H9 (cell line): ENCODE measurements around the gene PMEPA1. TPM values are rescaled to one million over a fixed set of nuclear protein-coding genes. Genes with fewer than 3 reads are reported as not detected.

Source experiments
- DNase-seq: peaks from one replicate; pipeline ENCODE4 v3.0.0-alpha.2; 2017
- H2AFZ ChIP-seq: one replicate; pipeline ENCODE4 v1.6.1; 2013; ENCODE audit warnings: mild to moderate bottlenecking, low read length, control low read depth, moderate library complexity
- H2AK5ac ChIP-seq: 2 replicates; pipeline ENCODE4 v1.6.1; 2013; ENCODE audit warnings: low read length, control low read depth, mixed read lengths; ENCODE audit not compliant: insufficient read length
- H2BK120ac ChIP-seq: one replicate; pipeline ENCODE4 v1.6.1; 2013; ENCODE audit warnings: low read depth, mild to moderate bottlenecking, low read length, control low read depth, inconsistent platforms; ENCODE audit not compliant: poor library complexity, severe bottlenecking
- H2BK12ac ChIP-seq: 2 replicates; pipeline ENCODE4 v1.6.1; 2013; ENCODE audit warnings: low read length, control low read depth, mixed read lengths, low read depth; ENCODE audit not compliant: insufficient read length
- H2BK15ac ChIP-seq: 2 replicates; pipeline ENCODE4 v1.6.1; 2013; ENCODE audit warnings: low read depth, low read length, control low read depth
- H2BK20ac ChIP-seq: one replicate; pipeline ENCODE4 v1.6.1; 2013; ENCODE audit warnings: low read depth, mild to moderate bottlenecking, low read length, control low read depth, inconsistent platforms; ENCODE audit not compliant: poor library complexity, severe bottlenecking
- H2BK5ac ChIP-seq: 2 replicates; pipeline ENCODE4 v1.6.1; 2013; ENCODE audit warnings: low read length, control low read depth, mixed read lengths; ENCODE audit not compliant: insufficient read length
- H3K14ac ChIP-seq: 2 replicates; pipeline ENCODE4 v1.6.1; 2013; ENCODE audit warnings: low read length, control low read depth; ENCODE audit not compliant: insufficient read depth
- H3K18ac ChIP-seq: 2 replicates; pipeline ENCODE4 v1.6.1; 2013; ENCODE audit warnings: low read depth, mild to moderate bottlenecking, mixed read lengths, low read length, control low read depth; ENCODE audit not compliant: insufficient read length
- H3K23ac ChIP-seq: 2 replicates; pipeline ENCODE4 v1.6.1; 2013; ENCODE audit warnings: low read length, control low read depth, mixed read lengths, low read depth; ENCODE audit not compliant: insufficient read length
- H3K23me2 ChIP-seq: 2 replicates; pipeline ENCODE4 v1.6.1; 2013; ENCODE audit warnings: low read depth, mild to moderate bottlenecking, mixed read lengths, low read length, control low read depth; ENCODE audit not compliant: insufficient read length, poor library complexity, severe bottlenecking
- H3K27ac ChIP-seq: 2 replicates; pipeline ENCODE4 v1.5.1; 2013; ENCODE audit warnings: low read length, control low read depth, mixed read lengths, low read depth; ENCODE audit not compliant: insufficient read length
- H3K27me3 ChIP-seq: 2 replicates; pipeline ENCODE4 v1.6.1; 2013; ENCODE audit warnings: low read length, control low read depth, inconsistent platforms; ENCODE audit not compliant: insufficient read depth
- H3K4ac ChIP-seq: 2 replicates; pipeline ENCODE4 v1.6.1; 2013; ENCODE audit warnings: low read depth, mild to moderate bottlenecking, control low read depth, inconsistent platforms, low read length, moderate library complexity
- H3K4me1 ChIP-seq: 2 replicates; pipeline ENCODE4 v1.6.1; 2013; ENCODE audit warnings: low read length, control low read depth, inconsistent platforms; ENCODE audit not compliant: insufficient read depth
- H3K4me2 ChIP-seq: 2 replicates; pipeline ENCODE4 v1.6.1; 2013; ENCODE audit warnings: low read length, control low read depth, mixed read lengths; ENCODE audit not compliant: insufficient read length, insufficient read depth
- H3K56ac ChIP-seq: 2 replicates; pipeline ENCODE4 v1.6.1; 2013; ENCODE audit warnings: low read depth, mild to moderate bottlenecking, mixed read lengths, low read length, control low read depth; ENCODE audit not compliant: insufficient read length
- H3K79me1 ChIP-seq: 2 replicates; pipeline ENCODE4 v1.6.1; 2013; ENCODE audit warnings: low read depth, mild to moderate bottlenecking, moderate library complexity, low read length, control low read depth, inconsistent platforms; ENCODE audit not compliant: insufficient read depth, poor library complexity, severe bottlenecking
- H3K79me2 ChIP-seq: 2 replicates; pipeline ENCODE4 v1.6.1; 2013; ENCODE audit warnings: low read length, control low read depth, inconsistent platforms; ENCODE audit not compliant: insufficient read depth
- H3K9ac ChIP-seq: 2 replicates; pipeline ENCODE4 v1.6.1; 2013; ENCODE audit warnings: low read length, control low read depth, mixed read lengths; ENCODE audit not compliant: insufficient read length; ENCODE audit errors: extremely low read depth
- H3K9me3 ChIP-seq: one replicate; pipeline ENCODE4 v1.6.1; 2013; ENCODE audit warnings: low read depth, low read length, inconsistent platforms; ENCODE audit not compliant: control insufficient read depth
- H3T11ph ChIP-seq: one replicate; pipeline ENCODE4 v1.6.1; 2013; ENCODE audit warnings: mild to moderate bottlenecking, low read length, control low read depth, inconsistent platforms
- H4K20me1 ChIP-seq: one replicate; pipeline ENCODE4 v1.6.1; 2013; ENCODE audit not compliant: control insufficient read depth, insufficient read length, insufficient read depth
- H4K5ac ChIP-seq: 2 replicates; pipeline ENCODE4 v1.6.1; 2013; ENCODE audit warnings: low read depth, mild to moderate bottlenecking, mixed read lengths, low read length, control low read depth; ENCODE audit not compliant: insufficient read length
- H4K8ac ChIP-seq: replicated peaks from 2 replicates; pipeline ENCODE4 v1.6.1; 2013; ENCODE audit warnings: low read length, control low read depth, mixed read lengths, low read depth; ENCODE audit not compliant: insufficient read length
- H4K91ac ChIP-seq: 2 replicates; pipeline ENCODE4 v1.6.1; 2013; ENCODE audit warnings: low read depth, mild to moderate bottlenecking, moderate library complexity, mixed read lengths, low read length, control low read depth; ENCODE audit not compliant: insufficient read length
- H3K27ac Mint-ChIP-seq, 3 experiments: 2 replicates in 2 of 3; 3 replicates in 1 of 3; pipeline ENCODE4 v1.8.0; 2020 to 2021; ENCODE audit warnings: mixed read lengths in 3 of 3, mild to moderate bottlenecking in 1 of 3, moderate library complexity in 1 of 3
- H3K27me3 Mint-ChIP-seq: 2 replicates; pipeline ENCODE4 v1.8.0; 2021; ENCODE audit warnings: low read depth, mild to moderate bottlenecking, moderate library complexity, mixed read lengths
- H3K36me3 Mint-ChIP-seq, 3 experiments: 2 replicates in 2 of 3; 3 replicates in 1 of 3; pipeline ENCODE4 v1.8.0; 2020 to 2021; ENCODE audit warnings: low read depth in 3 of 3, mixed read lengths in 3 of 3; ENCODE audit not compliant: insufficient read depth in 1 of 3
- H3K4me1 Mint-ChIP-seq, 2 experiments: 2 replicates each; pipeline ENCODE4 v1.8.0; 2020; ENCODE audit warnings: mixed read lengths in 2 of 2
- H3K4me3 Mint-ChIP-seq, 2 experiments: 2 replicates in 1 of 2; 3 replicates in 1 of 2; pipeline ENCODE4 v1.8.0; 2020 to 2021; ENCODE audit warnings: mild to moderate bottlenecking in 2 of 2, mixed read lengths in 2 of 2, moderate library complexity in 1 of 2
- H3K9me3 Mint-ChIP-seq, 2 experiments: 2 replicates in 1 of 2; 3 replicates in 1 of 2; pipeline ENCODE4 v1.8.0; 2020; ENCODE audit warnings: mild to moderate bottlenecking in 2 of 2, mixed read lengths in 2 of 2, moderate library complexity in 1 of 2
- WGBS: extraction: QIAGEN DNeasy Blood & Tissue Kit; methylation state at CpG from one replicate; pipeline ENCODE4 v1.1.7; 2013; ENCODE audit warnings: missing lambda C conversion rate, low lambda C conversion rate, mixed read lengths; ENCODE audit not compliant: insufficient read length; ENCODE audit errors: extremely low coverage; 5-methylcytosine and 5-hydroxymethylcytosine counted together
- total RNA-seq: library from RNA; stranded (reverse); gene quantifications from 2 replicates; pipeline ENCODE4 v1.2.1, GENCODE V29; 2021
- TF ChIP-seq, protein P1 (sequence below): fragments of 200-600 bp; sonication (generic); conservative IDR thresholded peaks from 3 replicates; pipeline ENCODE4 v1.8.0; 2021; ENCODE audit warnings: antibody characterized with exemption, mild to moderate bottlenecking

Gene PMEPA1
- total RNA-seq, 1 experiment from 2014 or later: 34.6 TPM

DNA sequence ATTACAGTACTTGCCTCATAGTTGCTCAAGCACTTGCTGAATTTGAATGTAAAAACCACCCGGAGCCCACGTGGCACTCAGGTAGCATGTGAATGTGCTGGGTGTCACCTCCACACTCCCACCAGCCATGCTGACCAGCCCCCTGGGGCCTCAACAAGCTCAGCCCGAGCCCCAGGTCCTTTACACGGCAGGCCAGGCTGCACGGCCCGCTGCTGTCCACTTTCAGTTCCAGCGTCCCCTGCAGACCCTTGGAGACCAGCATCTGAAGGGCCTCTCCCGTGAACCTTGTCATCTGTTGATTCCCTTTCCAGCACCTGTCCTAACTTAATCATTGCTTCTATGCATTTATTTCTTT lies 56.3 kb downstream of the PMEPA1 start:
- no peaks in the 10 kb centered on the region for H3K4me1 ChIP-seq

More for the DNA sequence above, 56.3 kb downstream of the PMEPA1 start:
- no peaks in the 10 kb centered on the region for H3K23me2 ChIP-seq
- Mint-ChIP-seq H3K36me3 (peaks cover 19 to 50% (median 21%) of the 10 kb centered on the region in 3 experiments), H3K27ac (no peak overlapping the region), H3K4me3 (no peak overlapping the region), H3K9me3 (no peaks in the 10 kb centered on the region), H3K4me1 (peaks cover 15 to 18% of the 10 kb centered on the region in 2 experiments), H3K27me3 (no peaks in the 10 kb centered on the region)
- no peaks in the 10 kb centered on the region for H3K79me2 ChIP-seq
- DNase-seq: no peak
- H2BK120ac ChIP-seq: no peak overlapping the region
- H3K4me2 ChIP-seq: no peak overlapping the region
- no CpG with 5 or more reads among the region's 8 CpGs for WGBS
- H3K9me3 ChIP-seq: no peaks in the 10 kb centered on the region
- no peak overlapping the region for H2BK12ac ChIP-seq
- H3K18ac ChIP-seq: no peak overlapping the region
- no peak overlapping the region for H4K8ac ChIP-seq
- TF ChIP-seq, protein P1, sequence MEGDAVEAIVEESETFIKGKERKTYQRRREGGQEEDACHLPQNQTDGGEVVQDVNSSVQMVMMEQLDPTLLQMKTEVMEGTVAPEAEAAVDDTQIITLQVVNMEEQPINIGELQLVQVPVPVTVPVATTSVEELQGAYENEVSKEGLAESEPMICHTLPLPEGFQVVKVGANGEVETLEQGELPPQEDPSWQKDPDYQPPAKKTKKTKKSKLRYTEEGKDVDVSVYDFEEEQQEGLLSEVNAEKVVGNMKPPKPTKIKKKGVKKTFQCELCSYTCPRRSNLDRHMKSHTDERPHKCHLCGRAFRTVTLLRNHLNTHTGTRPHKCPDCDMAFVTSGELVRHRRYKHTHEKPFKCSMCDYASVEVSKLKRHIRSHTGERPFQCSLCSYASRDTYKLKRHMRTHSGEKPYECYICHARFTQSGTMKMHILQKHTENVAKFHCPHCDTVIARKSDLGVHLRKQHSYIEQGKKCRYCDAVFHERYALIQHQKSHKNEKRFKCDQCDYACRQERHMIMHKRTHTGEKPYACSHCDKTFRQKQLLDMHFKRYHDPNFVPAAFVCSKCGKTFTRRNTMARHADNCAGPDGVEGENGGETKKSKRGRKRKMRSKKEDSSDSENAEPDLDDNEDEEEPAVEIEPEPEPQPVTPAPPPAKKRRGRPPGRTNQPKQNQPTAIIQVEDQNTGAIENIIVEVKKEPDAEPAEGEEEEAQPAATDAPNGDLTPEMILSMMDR: no peak
- no peak overlapping the region for H3K4ac ChIP-seq
- no peak overlapping the region for H2BK15ac ChIP-seq
- no peak overlapping the region for H3K27ac ChIP-seq
- H2AK5ac ChIP-seq: no peak overlapping the region
- no peak overlapping the region for H3K23ac ChIP-seq
- H4K91ac ChIP-seq: no peak overlapping the region
- no peak overlapping the region for H2BK20ac ChIP-seq
- H4K20me1 ChIP-seq: no peaks in the 10 kb centered on the region
- H4K5ac ChIP-seq: no peak overlapping the region
- no peaks in the 10 kb centered on the region for H3K27me3 ChIP-seq
- no peak overlapping the region for H3T11ph ChIP-seq
- H3K14ac ChIP-seq: no peak overlapping the region
- no peak overlapping the region for H3K56ac ChIP-seq
- H2AFZ ChIP-seq: no peak overlapping the region
- H3K79me1 ChIP-seq: no peaks in the 10 kb centered on the region
- no peak overlapping the region for H2BK5ac ChIP-seq
- H3K9ac ChIP-seq: no peak overlapping the region
